GM18498 (cell line): ENCODE data around the gene RAD23B.

Experiments
- ATAC-seq: cut with Tn5 transposase; IDR thresholded peaks from one replicate; pipeline ENCODE4 v1.9.1; 2021; ENCODE audit warnings: mild to moderate bottlenecking, moderate library complexity; ENCODE audit not compliant: unreplicated experiment

RAD23B gene

DNA sequence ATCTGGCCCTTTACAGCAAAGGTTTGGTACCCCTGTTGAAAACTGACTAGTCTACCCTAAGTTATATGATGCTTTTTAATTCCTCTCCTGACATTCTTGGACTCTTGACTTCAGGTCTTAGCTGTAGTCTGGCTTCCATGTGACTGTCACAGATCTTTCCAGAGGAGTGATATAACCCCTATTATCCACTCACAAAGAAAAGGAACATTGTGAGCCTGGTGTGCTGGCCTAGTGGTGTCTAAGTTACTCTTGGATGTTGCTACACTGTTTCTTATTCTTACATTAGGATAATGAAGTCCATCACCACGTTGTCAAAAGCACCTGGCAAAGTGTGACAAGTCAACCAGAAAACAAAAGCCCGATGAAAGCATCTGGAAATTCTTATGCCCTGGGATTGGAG lies 49.8 kb downstream of the RAD23B start:
- no peak for ATAC-seq

DNA sequence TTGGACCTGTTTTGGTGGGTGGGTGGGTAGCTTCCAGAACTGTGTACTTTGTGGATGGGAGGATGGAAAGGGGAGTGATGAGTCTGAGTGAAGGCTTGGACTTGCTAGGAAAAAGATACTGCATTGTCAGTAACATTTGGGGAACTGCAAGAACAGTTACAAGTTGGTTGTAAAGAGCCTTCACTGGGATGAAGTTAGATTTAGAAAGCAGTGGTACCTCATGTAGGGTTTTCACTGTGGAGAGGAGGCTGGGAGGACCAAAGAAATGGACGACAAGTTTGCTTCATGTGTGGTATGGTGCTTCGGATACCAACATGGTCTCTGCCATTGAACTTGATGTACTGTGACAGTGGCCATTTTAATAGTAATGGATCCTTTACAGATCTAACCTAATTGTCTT lies 50.3 kb downstream of the RAD23B start:
- ATAC-seq: no peak

DNA sequence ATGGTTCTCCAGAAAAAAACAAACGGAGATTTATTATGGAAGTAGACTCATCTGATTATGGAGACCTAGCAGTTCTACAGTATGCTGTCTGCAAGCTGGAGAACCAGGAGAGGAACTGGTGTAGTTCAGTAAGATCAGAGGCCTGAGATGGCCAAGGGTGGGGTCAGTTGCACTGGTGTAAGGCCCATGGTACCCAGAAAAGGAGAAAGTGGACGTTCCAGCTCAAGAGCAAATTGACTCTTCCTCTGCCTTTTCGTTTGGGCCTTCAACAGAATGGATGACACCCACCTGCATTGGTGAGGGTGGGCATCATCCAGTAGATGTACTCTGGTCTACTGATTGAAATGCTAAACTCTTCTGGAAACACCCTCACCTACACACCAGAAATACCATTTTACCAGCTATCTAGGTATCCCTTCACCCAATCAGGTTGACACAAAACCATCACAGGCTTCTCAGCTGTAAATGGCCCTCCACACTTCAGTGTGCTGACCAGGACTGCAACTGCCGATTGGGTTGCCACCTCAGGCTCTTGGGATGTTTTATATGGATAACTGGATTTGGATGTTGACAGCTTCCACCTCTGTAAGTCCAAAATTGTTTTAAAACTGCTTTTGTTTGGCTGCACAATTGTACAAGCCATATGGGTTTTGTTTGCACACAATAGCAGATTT lies 51.2 kb downstream of the RAD23B start:
- no peak for ATAC-seq

DNA sequence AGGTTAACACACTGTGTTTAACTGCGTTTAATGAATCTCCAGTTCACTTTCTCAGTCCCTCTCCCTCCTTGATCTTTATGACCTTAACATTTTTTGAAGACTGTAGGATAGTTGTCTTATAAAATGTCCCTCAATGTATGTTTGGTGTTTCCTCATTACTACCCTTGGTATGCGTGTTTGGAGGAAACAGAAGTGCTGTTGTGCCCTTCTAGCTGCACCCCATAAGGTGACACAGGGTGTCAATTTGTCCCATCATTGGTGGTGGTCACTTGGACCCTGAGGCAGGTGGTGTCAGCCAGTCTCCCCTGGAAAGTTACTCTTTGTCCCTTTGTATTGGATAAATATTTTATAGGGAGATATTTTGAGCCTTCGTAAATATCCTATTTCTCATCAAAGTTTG lies 52.3 kb downstream of the RAD23B start:
- no peak for ATAC-seq

GRCh38 chr9:107336718-107337360 lies 53.8 kb downstream of the RAD23B start:
- ATAC-seq: no peak

DNA sequence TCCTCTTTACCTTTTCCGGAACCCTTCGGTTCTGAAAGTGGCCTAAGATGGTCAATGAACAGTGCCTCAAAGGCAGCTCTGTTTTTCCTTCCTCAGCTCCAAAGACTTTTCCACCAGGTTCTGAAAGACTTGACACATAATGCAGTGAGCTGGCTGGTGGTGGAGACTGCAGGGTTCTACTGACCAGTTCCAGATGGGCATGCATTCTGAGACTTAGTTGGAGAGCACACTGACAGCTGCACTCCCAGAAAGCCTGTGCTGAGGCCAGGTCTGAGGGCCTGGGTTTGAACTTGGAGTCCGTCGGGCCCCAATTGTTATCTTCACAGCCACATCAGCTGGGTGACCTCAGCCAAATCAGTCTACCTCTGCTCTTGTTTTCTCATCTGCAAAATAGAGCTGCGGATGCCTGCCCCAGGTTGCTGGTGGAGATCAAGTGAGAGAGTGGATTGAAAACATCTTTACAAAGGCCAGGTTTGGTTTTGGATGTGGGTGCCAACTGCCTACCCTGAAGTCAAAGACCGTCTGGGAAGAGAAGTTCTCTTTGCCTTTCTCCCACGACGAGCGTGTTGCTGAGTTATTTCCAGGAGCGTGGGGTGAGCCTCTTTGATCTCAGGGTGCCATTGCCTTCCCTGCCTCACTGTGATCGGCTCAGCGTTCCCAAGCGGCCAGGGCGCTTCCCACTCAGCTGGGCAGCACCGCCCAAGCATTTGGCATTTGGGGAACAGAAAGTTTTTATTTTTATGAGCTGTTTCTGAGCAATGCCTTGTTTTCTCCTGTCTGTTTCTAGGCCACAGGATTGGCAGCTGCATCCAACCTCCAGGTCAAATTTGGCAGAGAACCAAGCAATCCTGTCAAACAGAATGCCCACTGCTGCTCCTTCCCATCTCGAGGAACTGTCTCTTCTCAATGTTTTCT lies 54.9 kb downstream of the RAD23B start:
- ATAC-seq: no peak

- ATAC-seq: no peak
Measured at GRCh38 chr9:107338911-107339659, 56.0 kb downstream of the RAD23B start.

DNA sequence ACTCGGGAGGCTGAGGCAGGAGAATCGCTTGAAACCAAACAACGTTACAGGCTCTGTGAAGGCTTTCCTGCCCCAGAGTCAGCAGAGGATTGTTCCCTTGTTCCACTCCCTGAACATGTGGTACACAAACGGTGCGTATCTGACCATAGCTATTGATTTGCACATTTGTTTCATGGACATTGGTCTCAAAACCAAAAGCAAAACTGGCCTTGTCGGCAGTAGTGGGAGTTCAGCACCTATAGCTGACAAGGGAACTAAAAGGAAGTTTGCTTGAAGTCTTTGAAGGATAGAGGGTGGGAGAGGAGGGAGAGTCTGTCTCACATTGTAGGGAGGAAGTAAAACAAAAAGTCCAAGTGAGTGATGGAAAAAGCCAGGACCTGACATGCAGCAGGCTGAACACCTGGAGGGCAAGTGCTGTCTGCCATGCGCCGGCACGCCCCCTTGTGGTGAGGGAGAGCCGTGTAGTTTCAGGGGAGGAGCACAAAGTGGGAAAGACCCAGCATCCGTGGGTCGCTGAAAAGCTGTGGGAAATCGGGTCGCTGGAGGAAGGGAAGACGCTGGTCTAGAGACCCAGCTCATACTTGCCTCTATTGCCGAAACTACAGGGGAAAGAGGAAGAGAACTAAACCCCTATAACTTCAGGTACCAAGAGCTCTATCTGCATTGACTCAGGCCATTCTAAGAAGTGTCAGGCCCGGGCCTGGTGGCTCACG lies 58.0 kb downstream of the RAD23B start:
- ATAC-seq: peak; percentile 80

DNA sequence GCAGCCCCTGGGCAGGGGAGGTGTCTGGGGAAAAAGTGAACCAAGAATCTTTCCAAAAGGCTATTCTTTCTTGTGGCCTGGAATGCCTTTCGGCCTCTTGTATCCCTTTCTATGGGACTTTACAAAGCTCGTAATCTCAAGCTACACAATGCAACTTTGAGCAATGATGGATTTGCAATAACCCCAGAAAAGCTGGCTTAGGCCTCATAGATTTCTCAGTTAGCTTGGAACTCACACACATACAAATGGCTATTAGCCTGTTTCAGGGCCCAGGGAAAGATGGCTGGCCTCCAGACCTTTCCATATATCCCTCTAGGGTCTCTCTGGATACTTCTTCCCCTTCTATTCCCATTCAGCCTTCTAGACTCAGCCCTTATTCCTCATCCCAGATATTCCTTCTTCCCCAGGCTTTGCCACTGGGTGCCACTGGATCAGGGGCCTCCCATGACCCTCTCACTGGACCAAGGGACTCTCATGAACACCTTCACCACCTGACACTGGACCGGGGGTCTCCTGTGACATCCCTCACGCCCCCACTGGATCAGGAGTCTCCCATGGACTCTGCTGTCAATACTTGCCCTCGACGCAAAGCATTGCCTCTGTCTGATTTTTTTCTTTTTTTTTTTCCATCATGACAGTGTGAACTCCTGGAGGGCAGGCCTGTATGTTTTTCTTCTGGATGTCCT lies 59.5 kb downstream of the RAD23B start:
- ATAC-seq: no peak

- ATAC-seq: no peak
Measured at GRCh38 chr9:107345327-107345726, 62.2 kb downstream of the RAD23B start.

- no peak for ATAC-seq
Measured at GRCh38 chr9:107348836-107349235, 65.8 kb downstream of the RAD23B start.

DNA sequence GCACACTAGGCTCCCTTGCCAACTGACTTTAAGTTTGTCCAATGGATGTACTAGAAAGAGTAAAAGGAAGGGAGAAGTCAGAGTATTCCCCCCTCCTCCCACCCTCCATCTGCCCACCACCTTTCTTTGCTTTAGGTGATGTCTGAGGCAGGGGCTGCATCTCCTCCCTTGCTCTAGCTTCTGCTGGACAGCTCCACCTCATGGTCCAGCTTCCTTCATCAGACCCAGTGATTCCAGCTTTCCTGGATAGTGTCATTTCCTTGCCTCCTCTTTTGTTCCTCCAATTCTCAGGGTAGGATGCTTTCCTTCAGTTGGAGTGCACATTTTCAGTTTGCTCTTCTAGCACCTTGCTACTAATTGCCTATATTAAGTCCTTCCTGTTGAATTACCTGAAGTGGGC lies 67.4 kb downstream of the RAD23B start:
- no peak for ATAC-seq

DNA sequence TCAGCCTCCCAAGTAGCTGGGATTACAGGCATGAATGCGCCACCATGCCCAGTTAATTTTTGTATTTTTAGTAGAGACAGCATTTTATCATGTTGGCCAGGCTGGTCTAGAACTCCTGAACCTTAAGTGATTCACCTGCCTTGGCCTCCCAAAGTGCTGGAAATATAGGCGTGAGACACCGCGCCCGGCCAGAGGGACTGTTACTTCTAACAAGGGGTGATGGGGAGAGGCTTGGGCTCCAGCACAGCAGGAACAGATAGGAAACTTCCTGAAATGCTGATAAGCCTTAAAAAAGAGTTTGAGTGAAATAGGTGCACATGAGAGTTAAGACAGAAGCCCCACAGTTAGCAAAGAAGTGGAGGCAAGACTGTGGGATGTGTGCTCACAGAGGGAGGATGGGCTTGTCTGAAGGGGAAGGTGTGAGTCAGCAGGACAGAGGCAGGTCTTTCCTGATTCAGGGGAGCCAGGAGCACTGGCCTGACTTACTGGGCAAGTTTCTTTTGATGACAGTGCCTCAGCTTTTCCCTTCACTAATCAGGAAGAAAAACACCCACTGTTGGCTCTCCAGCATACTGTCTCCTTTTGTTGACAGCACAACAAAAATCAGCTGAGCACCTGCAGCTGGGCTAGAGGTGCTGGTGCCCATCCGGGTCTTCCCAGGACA lies 68.4 kb downstream of the RAD23B start:
- ATAC-seq: no peak

GRCh38 chr9:107355394-107355793 lies 72.3 kb downstream of the RAD23B start:
- no peak for ATAC-seq

DNA sequence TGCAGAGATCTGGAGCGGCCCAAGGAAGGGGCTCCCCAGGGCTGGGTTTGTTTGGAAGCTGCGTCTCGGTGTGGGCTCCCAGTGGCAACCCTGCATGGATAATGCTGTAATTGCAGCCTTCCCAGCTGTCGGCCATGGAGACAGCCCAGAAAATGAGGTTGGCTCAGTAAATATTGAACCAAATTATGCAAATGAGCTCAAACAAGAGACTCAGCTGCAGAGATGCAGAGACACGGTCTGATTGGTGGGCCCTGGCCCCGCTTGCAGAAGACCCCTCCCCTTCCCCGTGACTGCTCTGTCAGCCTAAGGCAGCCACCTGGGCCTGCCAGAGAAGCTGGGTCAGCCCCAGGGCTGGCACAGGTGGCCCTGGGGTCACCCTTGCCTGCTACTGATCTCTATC lies 75.9 kb downstream of the RAD23B start:
- ATAC-seq: no peak

- no peak for ATAC-seq
Measured at GRCh38 chr9:107360098-107360497, 77.0 kb downstream of the RAD23B start.

DNA sequence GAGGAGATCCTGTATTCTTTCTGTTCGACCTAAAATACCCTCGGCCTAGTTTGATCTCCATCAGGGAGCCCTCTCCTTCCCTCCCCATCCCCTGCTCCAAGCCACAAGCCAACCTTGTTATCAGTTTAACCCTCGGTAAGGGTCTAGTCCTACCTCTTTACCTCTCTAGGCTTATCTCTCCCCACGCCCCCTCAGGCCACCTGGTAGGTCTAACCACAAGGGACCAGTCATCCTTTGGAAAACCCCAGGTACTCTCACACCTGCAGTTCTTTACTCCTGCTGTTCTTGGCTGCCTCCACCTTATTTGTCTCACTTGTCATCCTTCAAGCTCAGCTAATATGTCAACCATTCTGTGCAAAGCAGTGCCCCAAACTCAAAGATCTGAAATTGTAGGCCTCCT lies 78.7 kb downstream of the RAD23B start:
- no peak for ATAC-seq

DNA sequence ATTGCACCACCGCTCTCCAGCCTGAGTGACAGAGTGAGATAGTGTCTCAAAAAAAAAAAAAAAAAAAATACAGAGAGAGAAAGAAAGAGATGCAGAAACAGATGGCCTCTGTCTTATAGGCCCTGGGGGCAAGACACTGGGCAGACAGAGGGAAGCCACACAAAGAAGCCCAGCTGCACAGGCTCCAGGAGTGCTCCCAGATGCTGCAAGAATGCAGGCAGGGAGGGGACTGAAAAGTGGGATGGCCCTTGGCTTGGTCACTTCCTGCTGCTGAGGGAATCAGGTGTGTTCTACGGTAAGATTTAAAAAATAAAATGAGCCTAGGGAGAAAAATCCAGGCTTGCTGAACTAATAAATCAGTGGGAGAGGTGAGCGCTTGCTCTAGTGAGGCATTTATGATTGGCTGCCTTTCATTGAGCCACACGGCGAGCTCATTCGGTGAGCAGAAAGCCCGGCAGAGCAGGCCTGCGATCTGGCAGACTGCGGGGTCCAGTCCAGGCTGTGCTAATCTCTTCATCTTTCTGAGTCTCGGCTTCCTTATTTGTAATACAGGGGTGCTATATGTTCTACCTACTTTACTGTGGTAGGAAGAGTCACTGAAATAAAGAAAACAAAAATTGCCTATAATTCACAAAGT lies 80.6 kb downstream of the RAD23B start:
- no peak for ATAC-seq
